Stimulated activated CD8-positive, alpha-beta memory T cell treated with anti-CD3 and anti-CD28 coated beads, Interleukin-4, amount 100 ng/mL, for 24 hours (primary cell): ENCODE data around the gene AP3B1.

Experiments
- DNase-seq: peaks from one replicate; pipeline ENCODE4 v3.0.0-alpha.2; 2020; ENCODE audit warnings: low read depth

Gene AP3B1

DNA sequence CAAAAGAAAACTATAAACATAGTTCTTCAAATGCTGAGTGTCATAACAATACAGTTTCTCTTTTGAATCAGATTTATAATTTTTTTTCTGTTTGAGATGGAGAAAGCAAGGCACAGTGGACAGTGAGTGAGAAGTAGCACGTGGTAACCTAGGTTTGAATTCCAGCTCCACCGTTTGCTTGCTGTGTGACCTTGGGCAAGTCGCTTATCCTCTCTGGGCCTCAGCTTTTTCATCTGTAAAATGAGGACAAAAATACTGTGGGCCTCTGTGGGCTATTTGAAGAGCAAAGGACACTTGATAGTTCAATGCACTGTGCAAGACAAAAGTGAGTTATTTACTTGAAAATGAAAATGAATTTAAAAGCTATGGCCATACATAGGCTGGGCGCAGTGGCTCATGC lies 330.7 kb downstream of the AP3B1 start:
- DNase-seq, result no peak

DNA sequence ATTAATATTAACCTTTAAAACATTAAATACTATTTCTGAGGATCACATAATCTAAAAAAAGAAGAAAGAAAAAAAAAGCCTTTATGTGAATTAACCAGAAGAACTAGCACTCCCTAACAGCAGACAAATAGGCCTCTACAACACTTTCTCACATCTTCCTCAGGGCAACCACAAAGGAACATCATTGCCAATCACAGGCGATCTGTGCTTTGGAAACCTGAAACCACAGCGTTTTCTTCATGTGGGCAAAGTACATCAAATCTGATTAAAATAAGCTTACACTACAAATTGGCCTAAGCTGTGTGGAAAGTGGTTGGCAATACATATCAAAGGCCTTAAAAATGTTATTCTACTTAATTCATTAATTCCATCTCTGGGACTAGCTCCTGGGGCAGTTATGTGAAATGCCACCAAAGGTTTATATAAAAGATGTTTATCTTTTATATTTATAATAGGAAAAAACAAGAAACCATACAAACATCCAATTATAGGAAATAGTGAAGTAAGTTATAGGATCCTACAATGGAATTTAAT lies 333.6 kb downstream of the AP3B1 start:
- no peak for DNase-seq

- no peak for DNase-seq
Measured at GRCh38 chr5:77960305-77960704, 334.2 kb downstream of the AP3B1 start.

DNA sequence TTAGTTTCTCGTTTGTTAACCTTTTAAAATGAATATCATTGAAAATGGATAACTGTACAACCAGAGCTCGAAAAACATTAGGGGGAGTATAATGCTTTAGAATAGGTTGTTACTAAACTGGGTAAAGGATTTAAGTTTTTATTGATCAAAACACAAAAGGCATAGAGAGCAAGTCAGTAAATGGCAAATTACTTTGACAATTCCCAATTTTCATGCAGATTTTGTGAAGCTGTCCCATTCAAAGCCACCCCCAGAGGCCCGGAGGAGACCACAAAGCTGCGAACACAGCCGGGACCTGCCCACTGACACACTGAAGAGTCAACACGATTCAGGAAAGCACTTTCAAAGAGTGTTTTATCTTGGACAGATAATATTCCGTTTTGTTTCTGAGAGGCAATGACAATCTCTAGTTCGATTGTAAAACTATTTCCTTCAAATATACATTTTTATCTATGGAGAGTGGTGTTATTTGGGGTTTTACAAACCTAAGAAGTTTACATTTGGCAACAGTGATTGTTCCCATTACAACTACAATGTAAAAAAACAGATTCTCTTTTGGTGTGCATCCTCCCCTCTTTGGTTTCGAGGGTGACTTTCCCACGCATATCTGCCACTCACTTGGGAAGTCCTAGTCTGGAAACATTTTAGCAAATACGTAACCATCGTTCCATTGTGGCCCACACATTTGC lies 335.7 kb downstream of the AP3B1 start:
- no peak for DNase-seq

- DNase-seq, result no peak
Measured at GRCh38 chr5:77957931-77958521, 336.5 kb downstream of the AP3B1 start.

GRCh38 chr5:77957516-77957915 lies 337.0 kb downstream of the AP3B1 start:
- DNase-seq, result no peak

DNA sequence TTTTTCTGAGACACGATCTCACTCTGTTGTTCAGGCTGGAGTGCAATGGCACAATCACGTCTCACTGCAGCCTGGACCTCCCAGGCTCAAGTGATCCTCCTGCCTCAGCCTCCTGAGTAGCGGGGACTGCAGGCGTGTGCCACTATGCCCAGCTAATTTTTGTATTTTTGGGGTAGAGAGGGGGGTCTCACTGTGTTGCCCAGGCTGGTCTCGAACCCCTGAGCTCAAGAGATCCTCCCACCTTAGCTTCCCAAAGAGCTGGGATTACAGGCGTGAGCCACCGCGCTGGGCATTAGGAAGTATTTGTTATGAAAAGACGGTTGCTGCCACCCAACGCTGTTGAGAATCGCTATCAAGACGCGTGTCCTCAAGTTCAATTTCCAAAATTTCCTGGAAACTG lies 337.4 kb downstream of the AP3B1 start:
- no peak for DNase-seq

DNA sequence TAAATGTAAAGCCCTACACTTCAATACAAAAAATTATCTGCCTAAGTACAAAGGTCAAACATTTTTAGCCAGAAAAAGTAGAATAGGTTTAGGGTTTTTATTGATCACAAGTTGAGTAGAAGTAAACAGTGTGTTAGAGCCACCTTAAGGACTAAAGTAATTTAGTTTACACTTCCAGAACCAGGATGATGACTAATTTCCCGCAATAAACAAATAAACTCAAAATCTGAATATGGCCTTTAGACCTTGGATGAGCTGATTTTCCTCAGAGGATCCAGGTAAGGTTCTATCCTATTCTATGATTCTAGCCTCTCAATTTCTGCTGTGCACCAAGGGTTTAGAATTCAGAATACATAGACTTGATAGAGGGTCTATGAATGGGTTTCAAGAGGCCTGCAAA lies 338.9 kb downstream of the AP3B1 start:
- no peak for DNase-seq

GRCh38 chr5:77953374-77953773 lies 341.1 kb downstream of the AP3B1 start:
- DNase-seq, result no peak

- no peak for DNase-seq
Measured at GRCh38 chr5:77952636-77953212, 341.8 kb downstream of the AP3B1 start.
